H1 (cell line): ENCODE measurements around the gene ATP6V0A4. TPM values are rescaled to one million over a fixed set of nuclear protein-coding genes. Genes with fewer than 3 reads are reported as not detected.

Experiments
- NRF1 ChIP-seq: IDR thresholded peaks from 2 replicates; pipeline ENCODE4 v1.6.1; 2011; ENCODE audit warnings: mild to moderate bottlenecking, low read depth, low read length, improper control_type of control experiment
- RXRA ChIP-seq: IDR thresholded peaks from 2 replicates; pipeline ENCODE4 v1.6.1; 2011; ENCODE audit warnings: low read depth, mild to moderate bottlenecking, low read length, moderate library complexity; ENCODE audit not compliant: insufficient read depth
- polyA plus RNA-seq, 7 experiments: library from polyadenylated mRNA; depleted of rRNA in 3 of 7; stranded (reverse) in 5 of 7; unstranded in 2 of 7; fragments of >200 nt in 5 of 7; fragments of 200-250 nt in 2 of 7; gene quantifications; 1 replicate in 5 of 7; 2 replicates in 1 of 7; 4 replicates in 1 of 7; pipeline versions ENCODE4 v1.2.1 to v1.2.3, GENCODE V29; 2011 to 2013; ENCODE audit warnings: missing spikeins in 2 of 7, mixed read lengths in 2 of 7
- total RNA-seq: library from RNA; stranded (reverse); fragmentation: NEBNext Ultra II Directional; extraction: Animal tissue kit (Norgen Biotek cat#: 25700); gene quantifications from 2 replicates; pipeline ENCODE4 v1.2.1, GENCODE V29; 2021

ATP6V0A4 gene
- total and polyA plus RNA-seq, 2 of the 8 experiments (the other 6 are each of a cell fraction or from before 2014, with no cell fraction given), result 0.47 to 1.6 TPM

DNA sequence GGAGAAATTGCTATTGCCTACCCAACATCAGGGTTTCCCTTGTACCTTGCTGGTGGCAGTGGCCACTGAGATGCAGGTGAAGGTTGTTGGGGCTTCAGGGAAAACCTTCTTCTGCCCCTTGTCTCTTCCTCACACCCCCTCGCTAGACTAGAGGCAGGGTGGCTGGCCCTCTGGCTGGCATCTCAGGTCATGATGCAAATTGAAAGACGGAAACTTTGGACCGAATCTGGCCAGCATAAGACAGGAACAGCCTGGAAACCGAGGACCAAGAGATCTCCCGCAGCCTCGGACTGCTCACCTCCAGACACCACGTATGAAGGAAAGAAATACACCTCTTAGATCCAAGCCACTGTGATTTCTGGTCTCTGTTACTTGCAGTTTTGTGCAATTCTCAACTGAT, 99.7 kb downstream of the ATP6V0A4 start (continued):
- TF ChIP-seq RXRA, result no peak
- no peak for TF ChIP-seq NRF1
